SKM-1 (cell line): ENCODE data around the gene DAD1.
A peak's percentile ranks its signal among the peaks of the same experiment; 100 is the strongest.

Experiments
- DNase-seq: peaks from one replicate; lab custom pipeline; 2025; ENCODE audit not compliant: unreplicated experiment; lab: John Stamatoyannopoulos, UW

DAD1 gene

GRCh38 chr14:22539831-22540230 lies 49.2 kb downstream of the DAD1 start:
- DNase-seq, result no peak

- no peak for DNase-seq
These were observed 50.3 kb downstream of the DAD1 start for GRCh38 chr14:22538671-22539228.

DNA sequence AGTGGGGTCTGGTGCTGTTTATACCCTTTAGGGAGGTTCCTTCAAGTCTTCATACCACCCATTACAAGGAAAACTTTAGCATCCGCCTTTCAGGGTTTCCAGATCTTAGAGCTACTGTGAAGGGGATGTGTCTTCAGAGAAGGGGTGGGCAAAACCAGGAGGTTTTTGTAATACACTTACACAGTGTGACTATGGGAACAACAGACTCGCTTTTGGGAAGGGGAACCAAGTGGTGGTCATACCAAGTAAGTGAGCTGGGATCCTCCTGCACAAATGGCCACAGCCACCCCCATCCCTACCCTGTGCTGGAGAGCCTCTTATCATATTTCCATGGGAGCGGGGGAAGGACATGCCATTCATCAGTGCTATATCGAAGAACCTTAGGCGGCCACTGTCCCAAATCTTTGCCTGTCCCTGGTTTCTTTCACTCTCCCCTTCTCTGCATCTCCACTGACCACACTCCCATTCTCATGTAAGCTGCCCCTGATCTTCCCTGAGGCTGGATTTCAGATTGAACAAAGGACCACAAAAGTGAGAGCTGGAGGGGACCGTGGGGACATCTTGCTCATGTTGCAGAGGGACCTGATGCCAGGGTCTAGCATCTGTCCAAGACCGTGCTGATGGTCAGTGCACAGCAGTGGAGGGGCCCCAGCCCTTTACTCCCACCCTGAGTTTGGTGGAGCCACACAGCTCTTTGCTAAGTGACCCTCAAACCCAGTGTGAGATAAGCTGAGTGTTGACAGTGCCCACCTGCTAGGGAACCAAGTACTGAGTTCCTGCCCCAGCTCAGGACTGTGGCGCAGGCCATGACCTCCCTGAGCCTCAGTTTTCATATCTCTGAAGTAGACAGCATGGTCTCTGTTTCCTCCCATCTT lies 51.4 kb downstream of the DAD1 start:
- no peak for DNase-seq

DNA sequence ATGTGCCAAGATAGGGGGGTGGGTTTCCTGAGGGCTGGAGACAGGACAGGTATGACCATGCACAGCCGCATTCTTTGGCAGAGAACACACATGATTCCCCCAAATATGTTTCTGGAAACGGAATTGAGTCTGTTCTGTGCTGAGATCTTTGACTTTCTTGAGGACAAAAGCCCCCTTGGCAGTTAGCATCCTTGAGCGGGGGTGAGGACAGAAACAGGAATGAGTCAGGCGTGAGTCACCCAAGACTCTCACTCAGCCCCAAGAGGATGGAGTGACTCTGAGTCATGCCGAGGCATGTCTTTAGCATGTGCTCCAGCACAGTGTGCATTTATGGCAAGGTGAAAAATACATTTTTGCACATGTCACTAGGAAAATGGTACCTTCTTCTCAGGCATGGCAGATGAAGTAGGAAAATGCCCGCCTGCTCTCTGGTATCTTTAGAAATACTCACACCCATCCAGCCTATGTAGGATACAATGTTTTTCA lies 52.1 kb downstream of the DAD1 start:
- DNase-seq, result no peak

- DNase-seq, result no peak
These were observed 53.1 kb downstream of the DAD1 start for GRCh38 chr14:22535916-22536315.

GRCh38 chr14:22535126-22535525 lies 53.9 kb downstream of the DAD1 start:
- DNase-seq, result peak; percentile 80

DNA sequence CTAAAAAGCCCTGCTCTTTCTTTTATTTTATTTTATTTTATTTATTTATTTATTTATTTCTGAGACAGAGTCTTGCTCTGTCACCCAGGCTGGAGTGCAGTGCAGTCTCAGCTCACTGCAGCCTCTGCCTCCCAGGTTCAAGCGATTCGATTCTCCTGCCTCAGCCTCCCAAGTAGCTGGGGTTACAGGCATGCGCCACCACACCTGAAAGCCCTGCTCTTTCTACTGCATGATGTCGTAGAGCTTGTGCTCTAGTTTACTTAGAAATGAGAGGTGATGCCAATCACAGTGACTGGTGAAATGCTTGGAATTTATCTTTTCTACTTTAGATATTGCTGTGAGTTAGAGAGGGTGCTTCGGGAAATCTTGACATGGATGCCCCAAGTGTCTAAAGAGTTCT lies 54.5 kb downstream of the DAD1 start:
- DNase-seq, result no peak

DNA sequence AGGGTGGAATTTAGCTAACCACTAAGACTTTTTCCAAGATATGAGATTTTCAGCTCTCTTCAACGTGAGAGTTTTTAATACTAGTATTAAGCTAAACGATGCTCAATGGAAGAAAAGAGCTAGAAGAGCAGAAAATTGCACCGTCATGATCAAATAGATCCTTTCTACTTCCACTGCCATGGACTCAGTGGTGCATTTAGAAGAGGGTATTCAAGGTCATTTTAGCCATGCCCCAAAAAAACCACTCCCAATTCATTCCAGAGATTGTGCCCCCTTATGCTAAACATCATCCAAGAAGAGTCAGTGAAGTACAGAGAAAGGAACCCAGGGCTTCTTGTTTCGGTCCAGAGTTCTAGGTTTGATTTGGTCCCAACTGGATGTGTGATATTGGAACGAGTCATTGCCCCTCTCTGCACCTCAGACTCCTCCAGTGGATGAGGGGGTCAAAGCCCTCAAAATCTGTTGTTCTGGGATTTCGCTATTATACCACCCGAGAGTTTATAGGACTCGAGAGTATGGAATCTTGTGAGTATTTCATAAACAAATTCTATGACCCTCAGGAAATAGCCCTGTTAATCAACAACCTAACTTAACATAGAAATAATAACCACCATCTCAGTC lies 55.2 kb downstream of the DAD1 start:
- DNase-seq, result no peak

DNA sequence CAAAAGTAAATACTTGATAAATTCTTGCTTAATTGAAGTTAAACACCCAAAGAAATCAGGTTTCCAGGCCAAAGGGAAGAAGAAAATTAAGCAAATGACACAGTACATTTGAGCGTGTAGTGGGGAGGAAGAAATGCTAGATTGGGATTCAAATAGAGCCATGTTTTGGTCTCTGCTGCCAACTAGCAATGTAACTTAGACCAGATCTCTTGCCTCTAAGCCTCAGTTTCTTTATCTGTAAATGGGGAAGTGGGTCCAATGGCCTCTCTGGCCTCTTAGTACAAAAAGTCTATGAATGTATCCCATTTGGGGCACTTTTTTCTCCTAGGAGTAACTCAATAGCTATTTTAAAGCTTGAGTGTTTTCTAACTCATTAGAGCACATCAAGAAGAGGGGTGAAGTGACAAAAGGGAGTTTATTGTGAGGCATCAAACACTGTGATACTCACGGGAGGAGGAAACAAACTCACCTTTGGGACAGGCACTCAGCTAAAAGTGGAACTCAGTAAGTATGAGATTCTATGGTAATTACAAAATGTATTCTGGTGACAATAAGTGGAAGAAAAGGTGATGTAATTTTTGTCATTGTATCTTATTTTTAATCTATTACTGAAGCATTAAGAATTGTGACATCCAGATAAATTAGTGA lies 55.8 kb downstream of the DAD1 start:
- no peak for DNase-seq

- no peak for DNase-seq
These were observed 56.5 kb downstream of the DAD1 start for GRCh38 chr14:22532345-22533056.

DNA sequence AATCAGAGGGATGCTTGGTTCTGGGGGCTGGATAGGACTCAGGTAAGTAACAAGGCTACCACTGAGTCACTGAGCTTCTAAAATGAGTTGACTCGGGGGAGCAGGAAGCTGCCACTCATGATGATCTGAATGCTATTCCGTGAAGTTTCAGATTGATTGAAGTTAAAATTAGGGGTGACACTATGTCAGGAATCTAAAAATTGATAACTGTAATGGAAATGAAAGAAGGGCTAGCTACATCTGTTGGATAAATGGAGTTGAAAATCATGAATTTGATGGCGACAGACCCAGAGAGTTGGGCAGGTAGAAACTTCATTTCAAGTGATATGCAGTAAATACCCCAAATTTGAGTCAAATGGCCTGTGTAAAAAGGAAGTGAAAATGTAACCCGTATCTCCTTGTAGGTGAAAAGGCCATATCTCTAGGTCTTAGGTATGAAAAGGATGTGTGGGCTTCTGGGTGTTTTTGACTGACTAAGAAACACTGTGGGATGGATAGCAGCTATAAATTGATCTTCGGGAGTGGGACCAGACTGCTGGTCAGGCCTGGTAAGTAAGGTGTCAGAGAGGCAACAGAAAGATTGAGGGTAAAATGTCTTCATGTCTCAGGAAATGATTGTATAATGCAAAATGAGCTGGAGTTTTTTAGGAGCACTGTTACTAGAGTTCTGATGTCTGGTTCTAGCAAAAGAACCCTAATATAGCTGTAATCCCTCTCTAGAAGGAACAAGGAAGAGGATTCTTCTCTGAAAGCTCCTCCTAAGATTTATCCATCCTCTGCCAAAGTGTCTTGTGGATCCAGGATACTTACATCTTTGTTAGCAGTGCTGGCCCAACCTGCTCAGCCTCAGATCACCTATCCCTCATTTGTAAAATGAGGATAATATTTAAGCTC lies 57.3 kb downstream of the DAD1 start:
- no peak for DNase-seq

DNA sequence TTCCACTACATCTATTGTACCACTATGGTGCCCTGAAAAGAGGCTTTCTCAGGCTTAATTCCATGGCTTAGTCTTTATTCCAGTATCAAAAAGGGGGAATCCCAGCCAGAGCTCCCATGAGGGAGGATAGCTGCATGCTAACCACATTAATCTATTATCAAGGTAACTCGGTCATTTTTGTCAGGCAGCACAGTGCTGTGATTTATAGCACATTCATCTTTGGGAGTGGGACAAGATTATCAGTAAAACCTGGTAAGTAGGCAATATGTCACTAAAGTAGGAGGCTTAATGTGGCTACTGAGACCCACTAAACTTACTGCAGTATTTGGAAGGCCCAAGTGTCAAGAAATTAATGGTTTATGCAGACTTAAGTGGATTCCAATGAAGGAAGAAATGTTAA lies 58.9 kb downstream of the DAD1 start:
- DNase-seq, result no peak

DNA sequence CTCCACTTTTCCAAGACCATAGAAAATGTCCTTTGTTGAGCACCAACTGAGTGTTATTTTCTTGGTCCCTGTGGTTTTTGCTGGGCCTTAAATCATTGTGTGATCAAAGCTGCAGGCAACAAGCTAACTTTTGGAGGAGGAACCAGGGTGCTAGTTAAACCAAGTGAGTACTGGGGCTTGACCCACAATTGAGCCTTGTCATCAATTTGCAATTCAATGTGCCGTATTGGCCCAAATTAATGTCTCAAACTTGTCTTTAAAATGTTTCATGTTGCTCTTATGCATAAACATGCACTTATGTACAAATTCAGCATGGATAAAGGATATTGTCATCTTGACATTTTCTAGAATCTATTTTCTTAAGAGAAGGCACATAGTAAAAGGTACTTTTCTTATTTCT lies 62.3 kb downstream of the DAD1 start:
- DNase-seq, result no peak

DNA sequence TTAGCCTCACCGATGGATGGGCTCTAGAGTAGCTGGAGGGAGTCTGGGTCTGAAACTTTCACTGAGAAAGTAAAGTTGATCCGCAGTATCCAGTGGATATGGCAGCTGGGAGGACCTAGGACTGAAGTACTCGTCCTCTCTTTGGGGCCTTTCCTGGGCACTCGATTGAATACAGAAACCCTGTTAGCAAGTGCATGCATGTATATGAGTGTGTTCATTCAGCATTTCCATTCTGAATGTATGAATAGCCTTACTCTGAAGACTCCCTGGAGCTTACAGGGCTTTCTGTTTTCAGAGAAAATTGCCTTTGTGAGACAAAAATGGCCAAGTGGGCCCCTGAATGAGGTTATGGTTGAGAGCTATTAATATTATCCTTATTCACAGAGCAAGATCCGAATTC lies 62.8 kb downstream of the DAD1 start:
- DNase-seq, result no peak

GRCh38 chr14:22524784-22525161 lies 64.3 kb downstream of the DAD1 start:
- DNase-seq, result no peak

GRCh38 chr14:22524115-22524783 lies 64.8 kb downstream of the DAD1 start:
- DNase-seq, result no peak

DNA sequence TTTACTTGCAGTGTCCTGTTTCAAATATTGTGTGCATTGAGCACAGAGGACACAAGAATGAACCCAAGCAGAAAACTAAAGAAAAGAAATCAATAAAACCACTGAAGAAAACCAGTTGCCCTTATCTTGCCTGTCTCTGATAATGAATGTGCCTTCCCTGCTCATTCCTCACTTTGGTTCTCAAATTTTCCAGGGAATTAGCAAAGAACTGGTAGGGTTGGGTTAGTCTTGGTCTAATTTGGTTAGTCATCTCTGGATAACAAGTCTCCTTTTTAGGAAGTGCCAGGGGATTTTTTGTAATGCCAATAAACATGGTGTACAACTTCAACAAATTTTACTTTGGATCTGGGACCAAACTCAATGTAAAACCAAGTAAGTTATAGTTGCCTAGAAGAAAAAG lies 65.7 kb downstream of the DAD1 start:
- DNase-seq, result no peak

DNA sequence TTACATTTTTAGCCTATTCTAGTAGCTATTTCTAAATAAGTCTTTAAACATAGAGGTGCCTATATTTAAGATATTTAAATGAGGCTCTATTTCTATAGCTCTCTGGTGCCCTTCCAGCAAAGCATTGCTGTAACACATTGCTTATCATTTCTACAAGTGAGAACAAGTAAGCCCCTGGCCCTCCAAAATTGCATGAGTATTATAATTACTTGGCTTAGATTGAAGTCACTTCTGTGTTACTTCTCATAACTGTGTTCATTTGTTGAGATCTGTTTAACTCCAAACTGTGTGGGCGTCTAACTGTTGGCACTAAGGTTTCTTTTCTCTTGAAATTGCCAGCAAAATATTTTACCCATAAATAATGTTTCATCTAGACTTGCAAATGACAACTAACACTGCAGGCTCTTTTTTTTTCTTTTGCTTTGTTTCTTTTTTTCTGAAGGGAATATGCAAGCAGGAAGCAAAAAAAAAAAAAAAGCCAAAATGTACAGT lies 66.5 kb downstream of the DAD1 start:
- DNase-seq, result no peak

- DNase-seq, result no peak
These were observed 67.4 kb downstream of the DAD1 start for GRCh38 chr14:22521449-22522239.
